Stomach (tissue), 4 donors: Measurements from ENCODE around the gene CPVL.

Experiments
- CTCF ChIP-seq, 7 experiments: fragments of 450-650 bp in 4 of 7; fragments of 200-600 bp in 3 of 7; sonication (generic) in 3 of 7; IDR thresholded peaks; one replicate each; pipeline ENCODE4 v1.5.1; 2016 to 2019; ENCODE audit warnings: antibody characterized with exemption in 7 of 7, control low read depth in 2 of 7, mild to moderate bottlenecking in 1 of 7
- POLR2AphosphoS5 ChIP-seq, 3 donors: sonication (generic); formaldehyde crosslinking; IDR thresholded peaks; one replicate each; pipeline ENCODE4 v1.6.1; 2016; ENCODE audit warnings: antibody characterized with exemption in 3 of 3

- TF ChIP-seq POLR2AphosphoS5 (IDR thresholded peaks at IDR 0.05) = no peak
- no peak for TF ChIP-seq CTCF (IDR thresholded peaks at IDR 0.05)
Measured at GRCh38 chr7:29039821-29040578, 106.3 kb downstream of the CPVL start.
